HepG2 (cell line): ENCODE data around the gene HDAC8. TPM values are rescaled to one million over a fixed set of nuclear protein-coding genes. Genes with fewer than 3 reads are reported as not detected.

ENCODE experiments used
- ATAD3A ChIP-seq: sonication (generic); formaldehyde crosslinking; IDR thresholded peaks from 2 replicates; pipeline ENCODE4 v1.4.0; 2020; ENCODE audit warnings: missing genetic modification reagents
- FOXK1 ChIP-seq: sonication (generic); formaldehyde crosslinking; IDR thresholded peaks from 2 replicates; pipeline ENCODE4 v1.4.0; 2020; ENCODE audit warnings: low read depth, missing genetic modification reagents, borderline replicate concordance
- GABPA ChIP-seq, 2 experiments: IDR thresholded peaks; 2 replicates each; pipeline ENCODE4 v1.6.1; 2011 to 2016; ENCODE audit warnings: low read depth in 2 of 2, low read length in 1 of 2, missing biosample characterization in 1 of 2, missing genetic modification characterization in 1 of 2
- IRF2 ChIP-seq: IDR thresholded peaks from 2 replicates; pipeline ENCODE4 v1.6.1; 2018; ENCODE audit warnings: missing genetic modification reagents, missing compliant biosample characterization
- KLF16 ChIP-seq, 2 experiments: sonication (generic) in 1 of 2; formaldehyde crosslinking in 1 of 2; IDR thresholded peaks; 2 replicates each; pipeline versions ENCODE4 v1.6.1 to v1.8.0; 2016 to 2023; ENCODE audit warnings: missing genetic modification reagents in 2 of 2, missing compliant biosample characterization in 1 of 2
- MED13 ChIP-seq: sonication (generic); formaldehyde crosslinking; IDR thresholded peaks from 2 replicates; pipeline ENCODE4 v1.5.0; 2020; ENCODE audit warnings: missing genetic modification reagents
- NCOA2 ChIP-seq: sonication (generic); formaldehyde crosslinking; IDR thresholded peaks from 2 replicates; pipeline ENCODE4 v1.8.0; 2022; ENCODE audit warnings: inconsistent platforms
- NFIC ChIP-seq: IDR thresholded peaks from 2 replicates; pipeline ENCODE4 v1.6.1; 2012; ENCODE audit warnings: mild to moderate bottlenecking, low read length, inconsistent platforms
- SMAD3 ChIP-seq: sonication (generic); formaldehyde crosslinking; IDR thresholded peaks from 2 replicates; pipeline ENCODE4 v1.4.0; 2020; ENCODE audit warnings: missing genetic modification reagents
- SRF ChIP-seq: IDR thresholded peaks from 2 replicates; pipeline ENCODE4 v1.6.1; 2011; ENCODE audit warnings: mild to moderate bottlenecking, low read depth, low read length, moderate library complexity
- SUZ12 ChIP-seq: fragments of 150-350 bp; IDR thresholded peaks from 2 replicates; pipeline ENCODE4 v1.6.1; 2014; ENCODE audit warnings: low read depth, low read length
- YEATS4 ChIP-seq: sonication (generic); formaldehyde crosslinking; IDR thresholded peaks from 2 replicates; pipeline ENCODE4 v1.4.0; 2020; ENCODE audit warnings: missing genetic modification reagents, borderline replicate concordance
- ZBTB1 ChIP-seq: sonication (generic); formaldehyde crosslinking; IDR thresholded peaks from 2 replicates; pipeline ENCODE4 v1.4.0; 2020; ENCODE audit warnings: missing genetic modification reagents, borderline replicate concordance
- ZBTB42 ChIP-seq: sonication (generic); formaldehyde crosslinking; IDR thresholded peaks from 2 replicates; pipeline ENCODE4 v1.5.0; 2020; ENCODE audit warnings: mild to moderate bottlenecking, missing genetic modification reagents
- ZNF441 ChIP-seq: sonication (generic); formaldehyde crosslinking; IDR thresholded peaks from 2 replicates; pipeline ENCODE4 v1.7.0; 2021; ENCODE audit warnings: missing genetic modification reagents, borderline replicate concordance
- polyA plus RNA-seq, 8 experiments: library from polyadenylated mRNA; depleted of rRNA in 3 of 8; stranded (reverse) in 7 of 8; unstranded in 1 of 8; fragments of >200 nt; fragmentation: Illumina TruSeq in 4 of 8; extraction: Trizol in 4 of 8; gene quantifications; 2 replicates each; pipeline versions ENCODE4 v1.2.1 to v1.2.3, GENCODE V29; 2011 to 2016; ENCODE audit warnings: low read depth in 4 of 8, missing spikeins in 1 of 8, mixed read lengths in 1 of 8; ENCODE audit not compliant: insufficient read depth in 1 of 8
- total RNA-seq, 5 experiments: library from RNA; depleted of rRNA; stranded (reverse); fragments of >200 nt; fragmentation: Illumina TruSeq; extraction: Trizol; gene quantifications; 2 replicates each; pipeline ENCODE4 v1.2.3, GENCODE V29; 2016; ENCODE audit warnings: low read depth in 1 of 5
- TF ChIP-seq, protein P1 (sequence below): IDR thresholded peaks from 2 replicates; pipeline ENCODE4 v1.6.1; 2016; ENCODE audit warnings: missing biosample characterization, missing genetic modification reagents, low read depth
- TF ChIP-seq, protein P2 (sequence below): sonication (generic); formaldehyde crosslinking; IDR thresholded peaks from 2 replicates; pipeline ENCODE4 v1.4.0; 2020; ENCODE audit warnings: mild to moderate bottlenecking, missing genetic modification reagents
- TF ChIP-seq, protein P3 (sequence below): sonication (generic); formaldehyde crosslinking; conservative IDR thresholded peaks from 2 replicates; pipeline ENCODE4 v1.4.0; 2020; ENCODE audit warnings: missing genetic modification reagents
- TF ChIP-seq, protein P4 (sequence below): sonication (generic); formaldehyde crosslinking; IDR thresholded peaks from 2 replicates; pipeline ENCODE4 v1.5.1; 2020; ENCODE audit warnings: missing genetic modification reagents, mild to moderate bottlenecking, borderline replicate concordance
- TF ChIP-seq, protein P5 (sequence below): IDR thresholded peaks from 2 replicates; pipeline ENCODE4 v1.6.1; 2018; ENCODE audit warnings: missing genetic modification reagents

The HDAC8 gene
- total and polyA plus RNA-seq, 2 of the 13 experiments (the other 11 are each of a cell fraction or from before 2014, with no cell fraction given), result 13.7 to 28.6 TPM

DNA sequence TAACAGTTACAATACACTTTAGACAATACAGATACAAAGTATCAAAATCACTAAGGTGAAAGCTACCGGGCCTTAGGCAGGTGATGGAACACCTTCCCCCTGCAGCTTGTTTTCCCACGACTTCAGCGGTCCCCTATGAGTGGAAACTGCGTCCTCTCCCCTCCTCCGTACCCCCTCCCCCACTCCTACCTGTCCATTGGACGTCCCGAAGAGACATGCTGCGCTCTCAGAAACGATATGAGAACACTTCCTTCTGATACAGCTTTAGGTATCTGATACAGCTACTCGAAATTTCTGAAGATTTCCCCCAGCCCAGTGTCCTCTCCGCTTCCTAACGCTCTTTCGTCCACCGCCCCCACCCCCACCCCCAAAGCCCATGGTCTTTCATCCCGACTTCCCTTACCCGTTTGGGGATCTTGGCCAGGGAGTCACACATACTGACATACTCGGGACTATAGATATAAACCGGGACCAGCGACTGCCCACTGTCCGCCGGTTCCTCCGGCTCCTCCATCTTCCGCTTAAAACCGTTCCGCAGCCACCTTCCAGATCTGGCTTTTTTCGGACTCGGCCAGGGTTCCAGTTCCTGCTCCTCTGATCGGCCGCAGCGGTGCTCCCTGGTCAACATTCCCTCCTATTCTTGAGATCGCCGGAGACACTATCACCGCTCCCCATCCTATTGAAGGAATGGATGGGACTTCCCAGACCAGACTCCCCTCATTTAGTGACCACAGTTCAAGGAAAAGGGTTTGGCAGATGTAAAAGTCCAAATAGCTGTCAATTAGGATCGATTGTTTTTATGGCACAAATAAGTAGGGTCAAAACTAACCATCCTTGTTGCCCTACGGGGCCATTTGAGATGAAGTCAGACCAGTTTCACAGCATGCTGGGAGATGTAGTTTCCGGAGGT lies at the start of gene HDAC8 (continued):
- TF ChIP-seq, protein P1, sequence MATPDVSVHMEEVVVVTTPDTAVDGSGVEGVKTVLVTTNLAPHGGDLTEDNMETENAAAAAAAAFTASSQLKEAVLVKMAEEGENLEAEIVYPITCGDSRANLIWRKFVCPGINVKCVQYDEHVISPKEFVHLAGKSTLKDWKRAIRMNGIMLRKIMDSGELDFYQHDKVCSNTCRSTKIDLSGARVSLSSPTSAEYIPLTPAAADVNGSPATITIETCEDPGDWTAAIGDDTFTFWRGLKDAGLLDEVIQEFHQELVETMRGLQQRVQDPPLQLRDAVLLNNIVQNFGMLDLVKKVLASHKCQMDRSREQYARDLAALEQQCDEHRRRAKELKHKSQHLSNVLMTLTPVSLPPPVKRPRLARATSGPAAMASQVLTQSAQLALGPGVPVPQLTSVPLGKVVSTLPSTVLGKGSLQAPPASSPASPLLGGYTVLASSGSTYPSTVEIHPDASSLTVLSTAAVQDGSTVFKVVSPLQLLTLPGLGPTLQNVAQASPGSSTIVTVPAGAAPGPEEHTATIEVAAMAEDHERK (CRISPR knock-in tag), result no peak
- TF ChIP-seq, protein P2, sequence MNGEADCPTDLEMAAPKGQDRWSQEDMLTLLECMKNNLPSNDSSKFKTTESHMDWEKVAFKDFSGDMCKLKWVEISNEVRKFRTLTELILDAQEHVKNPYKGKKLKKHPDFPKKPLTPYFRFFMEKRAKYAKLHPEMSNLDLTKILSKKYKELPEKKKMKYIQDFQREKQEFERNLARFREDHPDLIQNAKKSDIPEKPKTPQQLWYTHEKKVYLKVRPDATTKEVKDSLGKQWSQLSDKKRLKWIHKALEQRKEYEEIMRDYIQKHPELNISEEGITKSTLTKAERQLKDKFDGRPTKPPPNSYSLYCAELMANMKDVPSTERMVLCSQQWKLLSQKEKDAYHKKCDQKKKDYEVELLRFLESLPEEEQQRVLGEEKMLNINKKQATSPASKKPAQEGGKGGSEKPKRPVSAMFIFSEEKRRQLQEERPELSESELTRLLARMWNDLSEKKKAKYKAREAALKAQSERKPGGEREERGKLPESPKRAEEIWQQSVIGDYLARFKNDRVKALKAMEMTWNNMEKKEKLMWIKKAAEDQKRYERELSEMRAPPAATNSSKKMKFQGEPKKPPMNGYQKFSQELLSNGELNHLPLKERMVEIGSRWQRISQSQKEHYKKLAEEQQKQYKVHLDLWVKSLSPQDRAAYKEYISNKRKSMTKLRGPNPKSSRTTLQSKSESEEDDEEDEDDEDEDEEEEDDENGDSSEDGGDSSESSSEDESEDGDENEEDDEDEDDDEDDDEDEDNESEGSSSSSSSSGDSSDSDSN (CRISPR knock-in tag), result peak; percentile 34; the same call in 1 of the 2 replicates
- TF ChIP-seq GABPA (IDR thresholded peaks at IDR 0.05; ENCODE audit: low read depth, low read length), result peak; percentile 41
- TF ChIP-seq GABPA (CRISPR knock-in tag; IDR thresholded peaks at IDR 0.05; ENCODE audit: low read depth), result peak; percentile 90
- TF ChIP-seq FOXK1 (CRISPR knock-in tag), result 0 out of 2 replicates have a peak, but pooled peaks have one; percentile 29
- TF ChIP-seq, protein P3, sequence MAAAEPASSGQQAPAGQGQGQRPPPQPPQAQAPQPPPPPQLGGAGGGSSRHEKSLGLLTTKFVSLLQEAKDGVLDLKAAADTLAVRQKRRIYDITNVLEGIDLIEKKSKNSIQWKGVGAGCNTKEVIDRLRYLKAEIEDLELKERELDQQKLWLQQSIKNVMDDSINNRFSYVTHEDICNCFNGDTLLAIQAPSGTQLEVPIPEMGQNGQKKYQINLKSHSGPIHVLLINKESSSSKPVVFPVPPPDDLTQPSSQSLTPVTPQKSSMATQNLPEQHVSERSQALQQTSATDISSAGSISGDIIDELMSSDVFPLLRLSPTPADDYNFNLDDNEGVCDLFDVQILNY (CRISPR knock-in tag), result no peak
- no peak for TF ChIP-seq ATAD3A (CRISPR knock-in tag)
- peak; percentile 53; the same call in 1 of the 2 replicates for TF ChIP-seq IRF2 (CRISPR knock-in tag)
- TF ChIP-seq ZBTB1 (CRISPR knock-in tag), result no peak
- no peak for TF ChIP-seq NCOA2 (CRISPR knock-in tag)
- TF ChIP-seq KLF16 (CRISPR knock-in tag; IDR thresholded peaks at IDR 0.05), result 0 out of 4 replicates have a peak, but pooled peaks of 1 of the 2 experiments have one; percentile 17
- TF ChIP-seq SRF, result no peak
- TF ChIP-seq YEATS4 (CRISPR knock-in tag), result peak; percentile 60
- TF ChIP-seq ZNF441 (CRISPR knock-in tag), result 0 out of 2 replicates have a peak, but pooled peaks have one; percentile 34
- TF ChIP-seq SUZ12, result peak; percentile 45
- TF ChIP-seq SMAD3 (CRISPR knock-in tag), result no peak
- TF ChIP-seq ZBTB42 (CRISPR knock-in tag), result no peak
- TF ChIP-seq, protein P4, sequence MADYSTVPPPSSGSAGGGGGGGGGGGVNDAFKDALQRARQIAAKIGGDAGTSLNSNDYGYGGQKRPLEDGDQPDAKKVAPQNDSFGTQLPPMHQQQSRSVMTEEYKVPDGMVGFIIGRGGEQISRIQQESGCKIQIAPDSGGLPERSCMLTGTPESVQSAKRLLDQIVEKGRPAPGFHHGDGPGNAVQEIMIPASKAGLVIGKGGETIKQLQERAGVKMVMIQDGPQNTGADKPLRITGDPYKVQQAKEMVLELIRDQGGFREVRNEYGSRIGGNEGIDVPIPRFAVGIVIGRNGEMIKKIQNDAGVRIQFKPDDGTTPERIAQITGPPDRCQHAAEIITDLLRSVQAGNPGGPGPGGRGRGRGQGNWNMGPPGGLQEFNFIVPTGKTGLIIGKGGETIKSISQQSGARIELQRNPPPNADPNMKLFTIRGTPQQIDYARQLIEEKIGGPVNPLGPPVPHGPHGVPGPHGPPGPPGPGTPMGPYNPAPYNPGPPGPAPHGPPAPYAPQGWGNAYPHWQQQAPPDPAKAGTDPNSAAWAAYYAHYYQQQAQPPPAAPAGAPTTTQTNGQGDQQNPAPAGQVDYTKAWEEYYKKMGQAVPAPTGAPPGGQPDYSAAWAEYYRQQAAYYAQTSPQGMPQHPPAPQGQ (CRISPR knock-in tag), result no peak
- TF ChIP-seq MED13 (CRISPR knock-in tag), result no peak
- TF ChIP-seq NFIC, result 0 out of 2 replicates have a peak, but pooled peaks have one; percentile 19
- TF ChIP-seq, protein P5, sequence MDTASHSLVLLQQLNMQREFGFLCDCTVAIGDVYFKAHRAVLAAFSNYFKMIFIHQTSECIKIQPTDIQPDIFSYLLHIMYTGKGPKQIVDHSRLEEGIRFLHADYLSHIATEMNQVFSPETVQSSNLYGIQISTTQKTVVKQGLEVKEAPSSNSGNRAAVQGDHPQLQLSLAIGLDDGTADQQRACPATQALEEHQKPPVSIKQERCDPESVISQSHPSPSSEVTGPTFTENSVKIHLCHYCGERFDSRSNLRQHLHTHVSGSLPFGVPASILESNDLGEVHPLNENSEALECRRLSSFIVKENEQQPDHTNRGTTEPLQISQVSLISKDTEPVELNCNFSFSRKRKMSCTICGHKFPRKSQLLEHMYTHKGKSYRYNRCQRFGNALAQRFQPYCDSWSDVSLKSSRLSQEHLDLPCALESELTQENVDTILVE (CRISPR knock-in tag), result 0 out of 2 replicates have a peak, but pooled peaks have one; percentile 20
